Measurements from ENCODE around the gene LUZP2.

- TF ChIP-seq ZNF274 (IDR thresholded peaks at IDR 0.05; ENCODE audit: low read depth, low read length) (no peak), SUZ12 (IDR thresholded peaks at IDR 0.05; ENCODE audit: extremely low read depth, insufficient read depth, insufficient read length) (no peak), YY1 (IDR thresholded peaks at IDR 0.05; ENCODE audit: insufficient read depth, insufficient read length) (no peak)
Observed at GRCh38 chr11:24622262-24622661, 125.4 kb downstream of the LUZP2 start.
